GM18520 (cell line): ENCODE data around the gene KLHL36.
"Not testable (repeated sequence)": the region's sequence is repeated elsewhere in the genome, so short reads cannot be mapped to it uniquely, and the experiment has no call there.

Experiments
- ATAC-seq: cut with Tn5 transposase; IDR thresholded peaks from one replicate; pipeline ENCODE4 v1.9.1; 2021; ENCODE audit not compliant: unreplicated experiment

KLHL36 gene

GRCh38 chr16:84614968-84615813 is 33.1 kb upstream of the KLHL36 start:
- no peak for ATAC-seq

- no peak for ATAC-seq
Observed at GRCh38 chr16:84616515-84616914, 31.8 kb upstream of the KLHL36 start.

GRCh38 chr16:84617041-84617790 is 31.1 kb upstream of the KLHL36 start:
- ATAC-seq, result peak; percentile 12

- ATAC-seq, result peak; percentile 66
Observed at GRCh38 chr16:84617791-84618580, 30.3 kb upstream of the KLHL36 start, which contains the start of gene COTL1. COTL1 (minus strand) TSS chr16:84618078; CDS start chr16:84617914, 164 bp downstream.

GRCh38 chr16:84618581-84619460 is 29.5 kb upstream of the KLHL36 start:
- no peak for ATAC-seq

GRCh38 chr16:84620913-84621312 is 27.4 kb upstream of the KLHL36 start:
- ATAC-seq, result not testable (repeated sequence)

- no peak for ATAC-seq
Observed at GRCh38 chr16:84625556-84625955, 22.8 kb upstream of the KLHL36 start.

- ATAC-seq, result no peak
Observed at GRCh38 chr16:84628226-84628731, 20.0 kb upstream of the KLHL36 start.

GRCh38 chr16:84629580-84629979 is 18.7 kb upstream of the KLHL36 start:
- ATAC-seq, result no peak

- no peak for ATAC-seq
Observed at GRCh38 chr16:84630009-84630408, 18.3 kb upstream of the KLHL36 start.

- no peak for ATAC-seq
Observed at GRCh38 chr16:84630446-84631152, 17.7 kb upstream of the KLHL36 start.

- ATAC-seq, result no peak
Observed at GRCh38 chr16:84631153-84631466, 17.2 kb upstream of the KLHL36 start.

GRCh38 chr16:84631886-84632285 is 16.4 kb upstream of the KLHL36 start:
- no peak for ATAC-seq

- ATAC-seq, result not testable (repeated sequence)
Observed at GRCh38 chr16:84632862-84633261, 15.4 kb upstream of the KLHL36 start.

GRCh38 chr16:84633622-84634021 is 14.7 kb upstream of the KLHL36 start:
- ATAC-seq, result no peak

GRCh38 chr16:84635702-84636101 is 12.6 kb upstream of the KLHL36 start:
- ATAC-seq, result no peak

GRCh38 chr16:84637709-84638108 is 10.6 kb upstream of the KLHL36 start:
- no peak for ATAC-seq

GRCh38 chr16:84638231-84638806 is 10.0 kb upstream of the KLHL36 start:
- no peak for ATAC-seq

GRCh38 chr16:84640145-84640544 is 8.2 kb upstream of the KLHL36 start:
- ATAC-seq, result no peak
